Skeletal muscle satellite cell (primary cell): ENCODE data around the gene TNNI2.

Experiments used
- H3K27me3 ChIP-seq: 2 replicates; pipeline ENCODE4 v1.7.0; 2013; ENCODE audit warnings: low read length; ENCODE audit not compliant: control insufficient read depth, insufficient read depth
- H3K36me3 ChIP-seq: 2 replicates; pipeline ENCODE4 v1.7.0; 2013; ENCODE audit warnings: mild to moderate bottlenecking, control low read depth, low read length; ENCODE audit not compliant: insufficient read depth
- H3K4me1 ChIP-seq: 2 replicates; pipeline ENCODE4 v1.7.0; 2013; ENCODE audit warnings: low read length; ENCODE audit not compliant: control insufficient read depth, insufficient read depth
- H3K4me2 ChIP-seq: 2 replicates; pipeline ENCODE4 v1.7.0; 2013; ENCODE audit warnings: mild to moderate bottlenecking, low read length
- H3K4me3 ChIP-seq: 2 replicates; pipeline ENCODE4 v1.7.0; 2013; ENCODE audit warnings: low read length
- H3K9ac ChIP-seq: 2 replicates; pipeline ENCODE4 v1.7.0; 2013; ENCODE audit warnings: mild to moderate bottlenecking, low read depth, low read length, moderate library complexity
- H3K9me3 ChIP-seq: replicated peaks from 2 replicates; pipeline ENCODE4 v1.7.0; 2013; ENCODE audit warnings: mild to moderate bottlenecking, control low read depth, low read length

The TNNI2 gene

DNA sequence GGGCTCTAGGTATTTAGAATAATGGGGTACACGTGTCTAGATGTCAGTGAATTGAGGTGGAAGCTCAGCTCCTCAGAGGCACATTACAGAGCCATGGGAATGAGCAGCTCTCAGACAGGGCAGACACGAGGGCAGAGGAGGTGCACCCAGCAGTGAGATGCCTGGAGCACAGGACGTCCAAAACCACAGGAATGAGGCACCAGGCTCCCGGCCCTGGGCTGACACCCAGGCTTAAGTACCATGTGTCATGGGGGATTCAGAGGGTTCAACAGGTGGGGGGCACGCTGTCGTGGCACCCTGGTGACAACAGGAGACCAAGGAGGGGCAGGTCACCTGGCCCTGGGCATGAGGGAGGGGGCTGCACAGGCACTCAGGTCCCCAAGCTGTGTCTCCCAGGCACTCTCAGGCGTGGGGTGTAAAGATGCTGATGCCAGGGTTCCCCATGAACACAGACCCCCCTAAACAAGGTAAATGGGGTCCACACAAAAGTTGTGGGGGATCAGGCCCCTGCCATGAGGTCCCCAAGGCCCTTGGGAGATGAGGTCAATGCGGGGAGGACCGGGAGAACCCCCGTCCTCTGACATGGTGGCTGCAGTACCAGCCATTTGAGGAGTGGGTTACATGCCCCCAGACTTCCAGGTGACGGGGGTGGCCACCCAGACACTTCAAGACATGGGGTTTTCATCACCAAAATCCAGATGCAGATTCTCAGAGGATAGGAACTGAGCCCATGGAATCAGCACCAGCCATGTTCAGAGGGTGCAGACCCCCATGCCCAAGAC lies 9.6 kb upstream of the TNNI2 start:
- H3K9me3 ChIP-seq = no peaks in the 10 kb centered on the region
- peaks cover 64% of the 10 kb centered on the region for H3K4me1 ChIP-seq
- peak overlapping the region; percentile 60 for H3K4me2 ChIP-seq
- no peak overlapping the region for H3K4me3 ChIP-seq
- no peaks in the 10 kb centered on the region for H3K27me3 ChIP-seq
- H3K36me3 ChIP-seq = no peaks in the 10 kb centered on the region
- H3K9ac ChIP-seq = peak overlapping the region; percentile 52

DNA sequence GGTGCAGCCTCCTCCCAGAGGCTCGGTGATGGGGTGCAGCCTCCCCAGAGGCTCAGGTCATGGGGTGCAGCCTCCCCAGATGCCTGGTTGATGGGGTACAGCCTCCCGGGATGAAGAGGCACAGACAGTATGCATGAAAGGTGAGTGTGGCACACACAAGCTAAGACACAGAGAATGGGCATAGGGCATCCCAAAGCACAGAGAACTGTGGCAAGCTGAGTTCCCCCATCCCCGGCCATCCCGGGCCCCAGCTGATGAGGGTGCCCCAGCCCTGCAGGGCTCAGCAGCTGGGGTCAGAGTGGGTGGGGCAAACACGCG lies 8.8 kb upstream of the TNNI2 start:
- no peaks in the 10 kb centered on the region for H3K36me3 ChIP-seq
- H3K4me2 ChIP-seq = no peak overlapping the region
- H3K9ac ChIP-seq = no peak overlapping the region
- no peaks in the 10 kb centered on the region for H3K9me3 ChIP-seq
- no peak overlapping the region for H3K4me3 ChIP-seq
- peaks cover 64% of the 10 kb centered on the region for H3K4me1 ChIP-seq
- H3K27me3 ChIP-seq = no peaks in the 10 kb centered on the region

DNA sequence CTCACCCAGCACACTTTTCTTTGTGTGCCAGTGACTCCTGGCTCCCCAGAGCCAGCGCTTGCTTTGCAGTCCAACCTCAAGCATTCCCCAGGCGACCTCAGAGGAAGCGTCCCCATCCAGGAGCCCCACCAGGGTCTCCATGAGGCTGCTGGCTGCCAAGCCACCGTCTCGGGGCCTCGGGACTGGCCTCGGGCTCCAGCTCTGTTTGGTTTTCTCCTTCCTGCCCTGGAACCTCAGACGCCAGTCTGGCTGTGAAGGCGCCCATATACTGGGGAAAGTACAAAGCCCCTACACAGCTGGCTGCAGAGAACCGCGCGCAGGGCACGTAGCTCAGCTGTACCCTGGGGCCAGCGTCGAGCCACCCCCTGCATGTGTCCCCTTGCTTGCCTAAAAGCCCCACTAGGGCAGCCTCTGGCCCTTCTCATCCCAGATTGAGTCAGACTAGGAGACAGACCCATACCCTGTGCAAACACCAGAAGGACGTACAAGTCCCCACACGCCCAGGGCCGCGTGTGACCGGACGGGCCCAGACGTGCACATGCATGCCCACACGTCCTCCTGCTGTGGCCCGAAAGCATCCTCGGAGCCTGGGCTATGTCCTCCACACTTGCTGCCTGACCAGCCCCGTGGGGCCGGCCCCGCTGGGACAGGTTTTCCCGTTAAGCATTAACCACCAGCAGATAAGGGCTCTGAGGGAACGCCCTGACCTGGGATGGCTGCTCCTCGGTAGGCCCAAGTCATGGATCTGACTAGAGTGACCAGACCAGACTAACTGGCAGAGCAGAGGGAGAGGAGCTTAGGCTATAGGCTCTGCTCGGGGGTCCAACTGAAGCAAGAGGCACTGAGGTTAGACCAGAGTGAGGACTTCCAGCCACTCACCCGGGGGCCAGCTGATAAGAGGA lies 8.2 kb upstream of the TNNI2 start:
- no peaks in the 10 kb centered on the region for H3K36me3 ChIP-seq
- H3K4me2 ChIP-seq = no peak overlapping the region
- H3K9me3 ChIP-seq = no peaks in the 10 kb centered on the region
- no peaks in the 10 kb centered on the region for H3K27me3 ChIP-seq
- peaks cover 59% of the 10 kb centered on the region for H3K4me1 ChIP-seq
- no peak overlapping the region for H3K9ac ChIP-seq
- H3K4me3 ChIP-seq = no peak overlapping the region

DNA sequence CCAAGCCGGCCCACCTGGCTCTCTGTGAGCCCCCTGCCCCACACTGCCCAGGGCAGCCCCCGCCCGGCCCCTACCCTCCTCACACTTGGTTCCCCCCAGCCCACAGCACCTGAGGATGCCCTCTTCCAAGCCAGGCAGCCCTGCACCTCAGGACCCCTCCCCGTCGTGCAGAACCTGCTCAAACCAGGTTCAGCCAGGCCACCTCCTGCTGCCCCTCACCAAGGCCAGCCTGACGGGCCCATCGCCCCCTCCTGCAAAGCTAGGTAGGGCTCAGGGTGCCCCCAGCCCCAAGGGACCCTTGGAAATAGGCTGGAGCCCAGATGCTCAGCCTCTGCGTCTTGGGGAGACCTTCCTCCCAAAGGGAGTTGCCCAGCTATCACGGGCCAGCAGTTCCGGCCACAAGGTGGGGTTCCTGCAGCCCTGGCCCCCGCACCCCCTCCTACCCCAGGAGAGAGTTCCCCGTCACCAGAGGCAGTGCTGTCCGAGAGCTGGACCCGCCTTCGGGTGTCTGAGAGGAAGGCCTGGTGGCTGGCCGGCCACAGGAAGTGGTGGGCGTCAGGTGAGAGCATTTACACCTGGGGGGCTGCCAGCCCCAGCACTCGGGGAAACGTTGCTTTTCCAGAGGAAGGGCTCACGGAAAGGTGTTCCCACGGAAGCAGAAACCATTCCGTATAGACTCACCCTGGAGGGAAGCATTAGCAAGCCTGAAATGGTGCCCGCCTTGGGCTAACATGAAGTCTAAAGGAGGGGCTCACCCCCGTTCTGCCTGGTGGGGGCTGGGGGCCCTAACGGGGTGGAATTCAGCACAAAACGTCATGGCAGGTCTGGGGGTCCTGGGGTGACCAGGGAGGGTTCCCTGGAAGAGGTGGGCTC lies 7.2 kb upstream of the TNNI2 start:
- no peak overlapping the region for H3K4me2 ChIP-seq
- H3K36me3 ChIP-seq = no peaks in the 10 kb centered on the region
- no peaks in the 10 kb centered on the region for H3K27me3 ChIP-seq
- H3K9me3 ChIP-seq = no peaks in the 10 kb centered on the region
- H3K9ac ChIP-seq = no peak overlapping the region
- peaks cover 49% of the 10 kb centered on the region for H3K4me1 ChIP-seq
- H3K4me3 ChIP-seq = no peak overlapping the region

DNA sequence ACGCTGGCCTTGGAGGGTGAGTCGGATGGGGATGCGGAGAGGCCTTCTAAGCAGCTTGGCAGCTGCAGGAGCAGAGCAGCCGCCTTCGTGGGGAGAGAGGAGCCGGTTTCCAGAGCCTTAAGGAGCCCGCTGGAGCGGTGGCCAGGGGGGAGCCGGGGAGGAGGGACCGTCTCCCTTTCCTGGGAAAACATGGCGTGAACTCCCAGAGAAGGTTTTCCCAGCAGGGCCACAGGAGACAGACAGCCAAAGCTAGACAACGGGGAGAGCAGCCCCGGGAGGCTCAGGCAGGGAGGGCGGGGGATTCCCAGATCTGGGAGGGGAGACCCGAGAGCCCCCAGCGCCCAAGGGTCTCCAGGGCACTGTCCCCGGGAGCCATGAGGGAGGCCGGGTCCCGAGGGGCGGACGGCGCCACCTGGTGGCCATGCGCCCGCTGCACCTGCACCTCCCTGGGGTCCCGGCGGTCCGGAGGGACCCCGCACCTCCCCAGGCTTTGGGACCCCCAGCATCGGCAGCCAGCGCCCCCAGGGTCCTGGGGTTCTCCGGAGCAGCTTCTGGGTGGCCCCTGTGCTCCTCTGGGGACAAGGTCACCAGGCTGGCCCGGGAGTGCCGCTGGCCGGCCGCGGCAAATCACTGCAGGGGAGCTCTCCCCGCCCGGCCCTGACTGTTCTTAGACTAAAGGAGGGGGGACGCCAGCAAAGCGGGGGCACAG lies 6.4 kb upstream of the TNNI2 start:
- Histone ChIP-seq H3K4me2 (peak overlapping the region; percentile 62), H3K4me1 (peaks cover 41% of the 10 kb centered on the region), H3K36me3 (no peaks in the 10 kb centered on the region), H3K9ac (no peak overlapping the region), H3K9me3 (no peaks in the 10 kb centered on the region), H3K4me3 (no peak overlapping the region), H3K27me3 (no peaks in the 10 kb centered on the region)

DNA sequence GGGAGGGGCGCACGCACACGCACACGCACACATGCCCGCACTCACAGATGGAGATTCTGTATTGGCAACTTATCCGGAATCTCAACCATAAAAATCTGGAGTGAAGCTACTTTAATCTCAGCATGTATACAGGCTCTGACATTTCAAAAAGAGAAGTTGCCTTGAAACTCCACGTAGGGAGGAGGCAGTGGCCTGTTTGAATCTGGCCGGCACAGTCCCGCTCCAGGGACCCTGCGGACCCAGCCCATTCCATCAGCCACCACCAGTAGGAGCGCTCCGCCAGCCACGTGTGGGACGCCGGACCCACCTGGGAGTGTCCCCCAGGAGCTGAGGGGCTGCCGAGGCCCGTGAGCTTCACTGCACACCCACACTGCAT lies 5.9 kb upstream of the TNNI2 start:
- H3K4me2 ChIP-seq = peak overlapping the region; percentile 62

DNA sequence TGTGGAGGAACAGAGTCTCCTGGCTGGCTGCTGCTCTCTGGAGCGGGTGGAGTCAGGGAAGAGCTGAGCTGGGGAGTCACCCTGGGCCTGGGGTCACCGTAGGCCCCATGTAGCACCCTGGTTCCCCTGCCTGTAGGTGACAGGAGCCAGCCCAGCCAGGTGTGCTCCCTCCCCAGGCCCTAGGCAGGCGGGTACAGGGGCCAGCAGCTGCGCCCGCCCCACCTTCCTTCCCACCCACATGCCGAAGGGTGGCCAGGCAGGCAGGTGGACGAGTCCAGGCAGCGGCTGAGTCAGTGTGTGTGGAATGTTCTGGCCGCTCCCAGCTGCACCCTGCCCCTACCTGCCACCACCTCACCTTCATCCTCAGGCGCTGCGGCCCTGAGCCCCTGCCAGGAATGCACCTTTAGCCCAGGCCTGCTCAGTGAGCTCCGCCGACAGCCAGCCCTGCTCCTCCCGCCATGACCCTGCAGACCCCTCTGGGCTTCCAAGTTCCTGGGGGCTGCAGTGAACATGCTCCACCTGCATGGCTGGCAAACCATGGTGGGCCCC lies 4.6 kb upstream of the TNNI2 start:
- no peak overlapping the region for H3K4me3 ChIP-seq
- H3K9me3 ChIP-seq = no peaks in the 10 kb centered on the region
- H3K4me1 ChIP-seq = peaks cover 26% of the 10 kb centered on the region
- no peaks in the 10 kb centered on the region for H3K27me3 ChIP-seq
- no peaks in the 10 kb centered on the region for H3K36me3 ChIP-seq
- H3K9ac ChIP-seq = no peak overlapping the region
- H3K4me2 ChIP-seq = no peak overlapping the region

More for the DNA sequence above, 5.9 kb upstream of the TNNI2 start:
- H3K36me3 ChIP-seq = no peaks in the 10 kb centered on the region
- no peaks in the 10 kb centered on the region for H3K9me3 ChIP-seq
- H3K27me3 ChIP-seq = no peaks in the 10 kb centered on the region
- H3K9ac ChIP-seq = no peak overlapping the region
- no peak overlapping the region for H3K4me3 ChIP-seq
- peaks cover 36% of the 10 kb centered on the region for H3K4me1 ChIP-seq

DNA sequence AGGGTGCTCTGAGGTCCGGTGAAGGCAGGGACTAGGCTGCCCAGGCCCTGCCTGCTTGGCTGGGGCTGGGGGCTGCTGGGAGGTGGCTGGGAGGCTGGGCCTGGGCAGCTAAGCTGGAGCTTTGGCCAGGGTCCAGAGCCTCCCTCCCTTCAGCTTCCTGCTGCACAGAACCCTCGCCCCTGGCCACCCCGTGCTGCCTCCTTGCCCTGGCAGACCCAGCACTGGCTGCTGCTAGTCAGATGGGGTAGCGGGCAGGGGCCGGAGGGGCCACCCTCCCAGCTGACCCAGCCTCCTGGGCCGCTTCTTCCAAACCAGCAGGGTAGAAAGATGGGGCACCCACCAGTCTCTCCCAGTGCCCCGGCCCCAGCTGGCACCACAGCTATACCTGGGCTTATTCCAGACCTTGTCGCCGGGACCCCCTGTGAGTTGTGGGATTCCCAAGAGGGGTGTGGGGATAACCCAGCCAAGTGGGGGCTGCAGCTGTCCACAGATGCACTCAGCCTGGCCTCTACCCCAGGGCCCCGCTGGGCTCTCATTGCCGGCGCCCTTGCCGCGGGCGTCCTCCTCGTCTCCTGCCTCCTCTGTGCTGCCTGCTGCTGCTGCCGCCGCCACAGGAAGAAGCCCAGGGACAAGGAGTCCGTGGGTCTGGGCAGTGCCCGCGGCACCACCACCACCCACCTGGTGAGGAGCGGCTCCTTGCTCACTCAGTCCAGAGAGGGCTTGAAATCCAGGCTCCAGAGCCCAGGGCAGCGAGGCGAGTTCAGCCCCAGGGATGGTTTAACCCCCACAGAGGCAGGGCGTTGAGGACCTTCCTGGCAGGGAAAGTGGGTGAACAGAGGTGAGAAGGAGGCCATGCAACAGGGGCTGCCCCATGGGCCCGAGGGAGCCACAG lies 3.8 kb upstream of the TNNI2 start, which contains the start of gene SYT8:
Gene SYT8 (plus strand): TSS at position 212 of the 892 bp plus-strand sequence. CDS start 116 bp downstream, at position 328.
- no peak within 1 kb of the TSS for H3K9ac ChIP-seq
- H3K9me3 ChIP-seq = no peaks in the 10 kb centered on the region
- no peaks in the 10 kb centered on the region for H3K27me3 ChIP-seq
- H3K4me2 ChIP-seq = no peak within 1 kb of the TSS
- no peaks in the 10 kb centered on the region for H3K36me3 ChIP-seq
- no peak within 1 kb of the TSS for H3K4me3 ChIP-seq
- peaks cover 17% of the 10 kb centered on the region for H3K4me1 ChIP-seq

DNA sequence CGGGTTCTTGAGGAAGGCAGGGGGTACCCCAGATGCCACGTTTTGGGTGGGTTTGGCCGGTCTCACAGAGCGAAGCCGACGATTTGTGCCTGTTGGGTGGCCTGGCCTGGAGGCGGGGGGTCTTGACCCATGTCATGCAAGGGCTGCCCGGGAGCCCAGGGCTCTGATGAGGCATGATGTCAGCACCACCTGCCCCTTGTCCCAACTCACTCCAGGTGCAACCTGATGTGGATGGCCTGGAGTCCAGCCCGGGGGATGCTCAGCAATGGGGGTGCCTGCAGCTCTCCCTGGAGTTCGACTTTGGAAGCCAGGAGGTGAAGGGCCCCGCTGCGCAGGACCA lies 3.1 kb upstream of the TNNI2 start:
- Histone ChIP-seq H3K9ac (no peak overlapping the region), H3K9me3 (no peaks in the 10 kb centered on the region), H3K4me1 (peaks cover 11% of the 10 kb centered on the region), H3K36me3 (no peaks in the 10 kb centered on the region), H3K27me3 (no peaks in the 10 kb centered on the region), H3K4me2 (no peak overlapping the region), H3K4me3 (no peak overlapping the region)
